ENCODE measurements around the gene KIF23. TPM values are rescaled to one million over a fixed set of nuclear protein-coding genes. Genes with fewer than 3 reads are reported as not detected.

Gene KIF23
- total RNA-seq, 2 experiments from 2014 or later = 45.4 to 47.0 TPM

- Mint-ChIP-seq H3K9me3 (peaks cover 3% of the 10 kb centered on the region), H3K4me1 (ENCODE audit: low read depth) (peaks cover 2% of the 10 kb centered on the region), H3K4me3 (no peak overlapping the region), H3K27me3 (peaks cover 7% of the 10 kb centered on the region), H3K36me3 (ENCODE audit: low read depth) (peaks cover 2% of the 10 kb centered on the region), H3K27ac (no peak overlapping the region)
- intact Hi-C loops (cut with micrococcal nuclease) = loop anchor here (10.0 kb wide), 1 partner anchor 988 kb away; no protein-coding TSS in a partner anchor
- ChIA-PET POLR2A (no interaction called here), CTCF (interaction anchor here (0.7 to 3.3 kb wide), 32 partner anchors 8 to 1246 kb away, joined by 3 to 19 read pairs (median 5); no protein-coding TSS in a partner anchor)
- no peak for TF ChIP-seq CTCF (IDR thresholded peaks at IDR 0.05)
- DNase-seq (no peak), ATAC-seq (no peak)
Measured at GRCh38 chr15:69476704-69477473, 62.7 kb downstream of the KIF23 start.

- Mint-ChIP-seq H3K27ac (no peak overlapping the region), H3K36me3 (ENCODE audit: low read depth) (peaks cover 2% of the 10 kb centered on the region), H3K4me1 (ENCODE audit: low read depth) (peaks cover 2% of the 10 kb centered on the region), H3K27me3 (peaks cover 6% of the 10 kb centered on the region), H3K9me3 (peaks cover 3% of the 10 kb centered on the region), H3K4me3 (no peak overlapping the region)
- ChIA-PET CTCF (interaction anchor here (0.6 to 2.7 kb wide), 21 partner anchors 9 to 1248 kb away, joined by 3 to 11 read pairs (median 4); no protein-coding TSS in a partner anchor), POLR2A (interaction anchor here (1.0 kb wide), 1 partner anchor 9 kb away, joined by 3 read pairs; no protein-coding TSS in a partner anchor)
- DNase-seq = peak; percentile 66
- TF ChIP-seq CTCF (IDR thresholded peaks at IDR 0.05) = peak; percentile 99
- intact Hi-C loops (cut with micrococcal nuclease) = loop anchor here (10.0 kb wide), 1 partner anchor 986 kb away; no protein-coding TSS in a partner anchor
- ATAC-seq = peak; percentile 48
Measured at GRCh38 chr15:69478259-69478781, 64.2 kb downstream of the KIF23 start.

- no peak overlapping the region for H3K4me3 Mint-ChIP-seq
- peaks cover 2% of the 10 kb centered on the region for H3K4me1 Mint-ChIP-seq (ENCODE audit: low read depth)
- H3K36me3 Mint-ChIP-seq (ENCODE audit: low read depth) = peaks cover 2% of the 10 kb centered on the region
- peaks cover 6% of the 10 kb centered on the region for H3K27me3 Mint-ChIP-seq
- DNase-seq (no peak), ATAC-seq (no peak)
- ChIA-PET CTCF (interaction anchor here (0.8 to 2.7 kb wide), 16 partner anchors 11 to 1020 kb away, joined by 3 to 11 read pairs (median 4); no protein-coding TSS in a partner anchor), POLR2A (interaction anchor here (0.9 kb wide), 1 partner anchor 23 kb away, joined by 3 read pairs; no protein-coding TSS in a partner anchor)
- no peak for TF ChIP-seq CTCF (IDR thresholded peaks at IDR 0.05)
- no peak overlapping the region for H3K27ac Mint-ChIP-seq
- intact Hi-C loops (cut with micrococcal nuclease) = loop anchor here (10.0 kb wide), 1 partner anchor 986 kb away; no protein-coding TSS in a partner anchor
- H3K9me3 Mint-ChIP-seq = peaks cover 3% of the 10 kb centered on the region
Measured at GRCh38 chr15:69479081-69479480, 64.9 kb downstream of the KIF23 start.

- peaks cover 2% of the 10 kb centered on the region for H3K4me1 Mint-ChIP-seq (ENCODE audit: low read depth)
- H3K27me3 Mint-ChIP-seq = peaks cover 7% of the 10 kb centered on the region
- H3K27ac Mint-ChIP-seq = no peak overlapping the region
- ChIA-PET POLR2A (interaction anchor here (0.9 to 1.0 kb wide), 2 partner anchors 24 to 110 kb away, joined by 3 read pairs; no protein-coding TSS in a partner anchor), CTCF (interaction anchor here (0.8 to 2.7 kb wide), 10 partner anchors 11 to 1008 kb away, joined by 3 to 11 read pairs (median 3); no protein-coding TSS in a partner anchor)
- peaks cover 3% of the 10 kb centered on the region for H3K9me3 Mint-ChIP-seq
- no peak for TF ChIP-seq CTCF (IDR thresholded peaks at IDR 0.05)
- DNase-seq = no peak
- H3K36me3 Mint-ChIP-seq (ENCODE audit: low read depth) = peaks cover 2% of the 10 kb centered on the region
- ATAC-seq = no peak
- H3K4me3 Mint-ChIP-seq = no peak overlapping the region
- intact Hi-C loops (cut with micrococcal nuclease) = loop anchor here (10.0 kb wide), 1 partner anchor 985 kb away; no protein-coding TSS in a partner anchor
Measured at GRCh38 chr15:69479971-69480370, 65.8 kb downstream of the KIF23 start.
